Calu3 (cell line): ENCODE results near the gene APOE. TPM values are rescaled to one million over a fixed set of nuclear protein-coding genes. Genes with fewer than 3 reads are reported as not detected.
"Not testable (repeated sequence)": the region's sequence is repeated elsewhere in the genome, so short reads cannot be mapped to it uniquely, and the experiment has no call there.

Experiments
- BruUV-seq: library from RNA; stranded (reverse); fragments of 400-500 nt; replicated peaks from 2 replicates; lab custom pipeline; 2021; lab: Mats Ljungman, UMichigan
- CTCF ChIA-PET: fragments of 300-600 bp; sonication (Branson Sonifier 250); formaldehyde crosslinking; loops from one replicate; lab custom pipeline; 2022; ENCODE audit warnings: antibody characterized with exemption; lab: Charles Lee
- DNase-seq: peaks from one replicate; pipeline ENCODE4 v3.0.0; 2022
- H3K27ac Mint-ChIP-seq: one replicate; pipeline ENCODE4 v1.8.0; 2022; ENCODE audit warnings: mixed read lengths; ENCODE audit not compliant: unreplicated experiment
- H3K27me3 Mint-ChIP-seq: one replicate; pipeline ENCODE4 v1.8.0; 2022; ENCODE audit warnings: mixed read lengths; ENCODE audit not compliant: unreplicated experiment
- H3K36me3 Mint-ChIP-seq: one replicate; pipeline ENCODE4 v1.8.0; 2022; ENCODE audit warnings: mild to moderate bottlenecking, moderate library complexity, mixed read lengths; ENCODE audit not compliant: insufficient read depth, unreplicated experiment
- H3K4me1 Mint-ChIP-seq: one replicate; pipeline ENCODE4 v1.8.0; 2022; ENCODE audit warnings: mild to moderate bottlenecking, low read depth, mixed read lengths; ENCODE audit not compliant: unreplicated experiment
- H3K4me3 Mint-ChIP-seq: one replicate; pipeline ENCODE4 v1.8.0; 2022; ENCODE audit warnings: mild to moderate bottlenecking, low read depth, moderate library complexity, mixed read lengths; ENCODE audit not compliant: unreplicated experiment
- H3K9me3 Mint-ChIP-seq: one replicate; pipeline ENCODE4 v1.8.0; 2022; ENCODE audit warnings: low read depth, mixed read lengths; ENCODE audit not compliant: unreplicated experiment
- CTCF ChIP-seq: fragments of 200-600 bp; IDR thresholded peaks from one replicate; pipeline ENCODE4 v1.8.0; 2022; ENCODE audit warnings: antibody characterized with exemption; ENCODE audit not compliant: unreplicated experiment
- intact Hi-C: fragments of 100-400 bp; cut with micrococcal nuclease; formaldehyde crosslinking; loops from one replicate; pipeline ENCODE4 v1.10.0; 2022; ENCODE audit not compliant: unreplicated experiment
- total RNA-seq: library from RNA; stranded (reverse); gene quantifications from 2 replicates; pipeline ENCODE4 v1.2.3, GENCODE V29; 2022

Gene APOE
- total RNA-seq, 1 experiment from 2014 or later = 1.1 TPM

- DNase-seq = no peak
- TF ChIP-seq CTCF = no peak
- Mint-ChIP-seq H3K4me1 (no peaks in the 10 kb centered on the region), H3K27me3 (peaks cover 54% of the 10 kb centered on the region), H3K36me3 (peaks cover 8% of the 10 kb centered on the region), H3K4me3 (no peak overlapping the region), H3K27ac (no peak overlapping the region), H3K9me3 (no peaks in the 10 kb centered on the region)
- no TSS peak for BruUV-seq
- intact Hi-C loops = no loop called here
- CTCF ChIA-PET = no interaction called here
Measured at GRCh38 chr19:44924243-44924725, 18.7 kb downstream of the APOE start.

- DNase-seq = no peak
- Mint-ChIP-seq H3K36me3 (peaks cover 8% of the 10 kb centered on the region), H3K27ac (no peak overlapping the region), H3K9me3 (no peaks in the 10 kb centered on the region), H3K4me3 (no peak overlapping the region), H3K27me3 (peaks cover 62% of the 10 kb centered on the region), H3K4me1 (peaks cover 6% of the 10 kb centered on the region)
- no TSS peak for BruUV-seq
- CTCF ChIA-PET = no interaction called here
- TF ChIP-seq CTCF = no peak
- intact Hi-C loops = no loop called here
Measured at GRCh38 chr19:44925114-44925891, 19.7 kb downstream of the APOE start.

GRCh38 chr19:44926245-44927077, 20.9 kb downstream of the APOE start:
- BruUV-seq, H3K9me3 Mint-ChIP-seq, CTCF ChIA-PET, H3K36me3 Mint-ChIP-seq, intact Hi-C loops, DNase-seq, H3K4me1 Mint-ChIP-seq: not testable (repeated sequence)
- peaks cover 66% of the 10 kb centered on the region for H3K27me3 Mint-ChIP-seq
- H3K4me3 Mint-ChIP-seq = peak overlapping the region; percentile 73
- H3K27ac Mint-ChIP-seq = peak overlapping the region; percentile 67

- no TSS peak for BruUV-seq
- CTCF ChIA-PET = no interaction called here
- intact Hi-C loops = no loop called here
Measured at GRCh38 chr19:44927746-44928145, 22.1 kb downstream of the APOE start.

More at GRCh38 chr19:44927746-44928145, 22.1 kb downstream of the APOE start:
- no peak for TF ChIP-seq CTCF
- Mint-ChIP-seq H3K4me1 (peaks cover 8% of the 10 kb centered on the region), H3K27me3 (peaks cover 56% of the 10 kb centered on the region), H3K36me3 (peaks cover 8% of the 10 kb centered on the region), H3K4me3 (no peak overlapping the region), H3K27ac (no peak overlapping the region), H3K9me3 (no peaks in the 10 kb centered on the region)
- DNase-seq = no peak
